GM23248 (cell line): ENCODE measurements around the gene CTRL. TPM values are rescaled to one million over a fixed set of nuclear protein-coding genes. Genes with fewer than 3 reads are reported as not detected.

Source experiments
- DNase-seq: peaks from one replicate; pipeline ENCODE4 v3.0.0-alpha.2; 2015
- H2AFZ ChIP-seq: fragments of 200-600 bp; sonication (generic); 2 replicates; pipeline ENCODE4 v1.6.1; 2016; ENCODE audit warnings: antibody characterized with exemption
- H3F3A ChIP-seq: fragments of 200-600 bp; sonication (generic); 2 replicates; pipeline ENCODE4 v1.6.1; 2016; ENCODE audit warnings: mild to moderate bottlenecking, antibody characterized with exemption, mixed run types; ENCODE audit not compliant: insufficient read depth
- H3K27ac ChIP-seq: fragments of 200-600 bp; sonication (generic); 2 replicates; pipeline ENCODE4 v1.5.1; 2016; ENCODE audit warnings: mild to moderate bottlenecking
- H3K27me3 ChIP-seq: fragments of 200-600 bp; sonication (generic); replicated peaks from 2 replicates; pipeline ENCODE4 v1.6.1; 2016; ENCODE audit warnings: mild to moderate bottlenecking; ENCODE audit not compliant: insufficient read depth
- H3K36me3 ChIP-seq: fragments of 200-600 bp; sonication (generic); 2 replicates; pipeline ENCODE4 v1.6.1; 2016; ENCODE audit warnings: low read depth, mild to moderate bottlenecking
- H3K4me1 ChIP-seq: fragments of 200-600 bp; sonication (generic); 2 replicates; pipeline ENCODE4 v1.6.1; 2016; ENCODE audit warnings: mild to moderate bottlenecking; ENCODE audit not compliant: insufficient read depth
- H3K4me2 ChIP-seq: fragments of 200-600 bp; sonication (generic); one replicate; pipeline ENCODE4 v1.6.1; 2016; ENCODE audit warnings: mild to moderate bottlenecking; ENCODE audit not compliant: unreplicated experiment
- H3K4me3 ChIP-seq: fragments of 200-600 bp; sonication (generic); 2 replicates; pipeline ENCODE4 v1.5.1; 2016; ENCODE audit warnings: mild to moderate bottlenecking
- H3K79me2 ChIP-seq: fragments of 200-600 bp; sonication (generic); 2 replicates; pipeline ENCODE4 v1.6.1; 2016; ENCODE audit warnings: mild to moderate bottlenecking; ENCODE audit not compliant: insufficient read depth
- H3K9ac ChIP-seq: fragments of 200-600 bp; sonication (generic); 2 replicates; pipeline ENCODE4 v1.6.1; 2016; ENCODE audit warnings: mild to moderate bottlenecking
- H3K9me2 ChIP-seq: fragments of 200-600 bp; sonication (generic); 2 replicates; pipeline ENCODE4 v1.6.1; 2016; ENCODE audit warnings: mixed run types, mild to moderate bottlenecking, moderate library complexity; ENCODE audit not compliant: insufficient read depth
- H3K9me3 ChIP-seq: fragments of 200-600 bp; sonication (generic); one replicate; pipeline ENCODE4 v1.6.1; 2017; ENCODE audit warnings: low read depth
- H4K20me1 ChIP-seq: fragments of 200-600 bp; sonication (generic); 2 replicates; pipeline ENCODE4 v1.6.0; 2016; ENCODE audit not compliant: insufficient read depth
- EZH2 ChIP-seq: fragments of 200-600 bp; sonication (generic); IDR thresholded peaks from 2 replicates; pipeline ENCODE4 v1.6.1; 2018; ENCODE audit warnings: antibody characterized with exemption, mild to moderate bottlenecking; ENCODE audit not compliant: insufficient read depth, poor library complexity, severe bottlenecking
- EZH2phosphoT487 ChIP-seq: fragments of 200-600 bp; sonication (generic); IDR thresholded peaks from 2 replicates; pipeline ENCODE4 v1.6.1; 2018; ENCODE audit warnings: antibody characterized with exemption, moderate library complexity, mild to moderate bottlenecking, low read depth; ENCODE audit not compliant: insufficient read depth
- WGBS, 2 experiments: methylation state at CpG; one replicate each; pipeline ENCODE4 v1.1.6; 2015 to 2017; ENCODE audit warnings: low lambda C conversion rate in 2 of 2, low coverage in 1 of 2; ENCODE audit errors: missing lambda C conversion rate in 2 of 2; 5-methylcytosine and 5-hydroxymethylcytosine counted together
- in situ Hi-C: fragments of 300-500 bp; cut with MboI; formaldehyde crosslinking; loops from 2 replicates; pipeline ENCODE4 v1.15.0; 2020
- polyA plus RNA-seq: library from polyadenylated mRNA; unstranded; fragments of >200 nt; fragmentation: Nextera tagmentation; extraction: Ambion mirVana; gene quantifications from 2 replicates; pipeline ENCODE4 v1.2.1, GENCODE V29; 2016
- total RNA-seq: library from RNA; depleted of rRNA; stranded (reverse); fragments of >200 nt; shearing (Covaris generic); gene quantifications from 2 replicates; pipeline ENCODE4 v1.2.3, GENCODE V29; 2014

CTRL gene
- total and polyA plus RNA-seq, 2 experiments from 2014 or later: 3.8 TPM; not detected in 1

GRCh38 chr16:67953641-67954375 lies 22.1 kb upstream of the CTRL start:
- no peak overlapping the region for H3K27ac ChIP-seq
- peaks cover 37% of the 10 kb centered on the region; the same call in 1 of the 2 replicates for H3K36me3 ChIP-seq
- H3K9ac ChIP-seq: no peak overlapping the region
- TF ChIP-seq EZH2phosphoT487 (no peak), EZH2 (no peak)
- peaks cover 3% of the 10 kb centered on the region; the same call in 1 of the 2 replicates for H3F3A ChIP-seq
- DNase-seq: no peak
- H3K27me3 ChIP-seq: no peaks in the 10 kb centered on the region
- no peak overlapping the region for H3K4me3 ChIP-seq
- no peak overlapping the region for H2AFZ ChIP-seq
- peaks cover 32% of the 10 kb centered on the region for H3K79me2 ChIP-seq
- H3K4me1 ChIP-seq: peaks cover 2% of the 10 kb centered on the region
- no peak overlapping the region for H3K4me2 ChIP-seq
- H3K9me3 ChIP-seq: no peaks in the 10 kb centered on the region
- H3K9me2 ChIP-seq: no peaks in the 10 kb centered on the region
- in situ Hi-C loops: no loop called here
- WGBS, 2 experiments: 84% methylated on average over 8 of the region's 8 CpGs
- no peaks in the 10 kb centered on the region for H4K20me1 ChIP-seq

- no peak for TF ChIP-seq EZH2
- no peak for TF ChIP-seq EZH2phosphoT487
- no peak overlapping the region for H3K4me2 ChIP-seq
- no peaks in the 10 kb centered on the region for H3K4me1 ChIP-seq
- H3K36me3 ChIP-seq: peaks cover 31% of the 10 kb centered on the region; the same call in 1 of the 2 replicates
- H3K9me2 ChIP-seq: no peaks in the 10 kb centered on the region
- no peaks in the 10 kb centered on the region for H4K20me1 ChIP-seq
- no peaks in the 10 kb centered on the region for H3K9me3 ChIP-seq
- no peak for DNase-seq
- 67 to 78% methylated on average over 12 of the region's 12 CpGs for WGBS, 2 experiments
- no peak overlapping the region for H3K27ac ChIP-seq
- in situ Hi-C loops: no loop called here
- peaks cover 3% of the 10 kb centered on the region; the same call in 1 of the 2 replicates for H3F3A ChIP-seq
- H3K79me2 ChIP-seq: peaks cover 9% of the 10 kb centered on the region; the same call in 1 of the 2 replicates
- H2AFZ ChIP-seq: no peak overlapping the region
- no peak overlapping the region for H3K9ac ChIP-seq
- no peak overlapping the region for H3K4me3 ChIP-seq
- no peaks in the 10 kb centered on the region for H3K27me3 ChIP-seq
Measured at GRCh38 chr16:67951485-67951884, 19.8 kb upstream of the CTRL start.

DNA sequence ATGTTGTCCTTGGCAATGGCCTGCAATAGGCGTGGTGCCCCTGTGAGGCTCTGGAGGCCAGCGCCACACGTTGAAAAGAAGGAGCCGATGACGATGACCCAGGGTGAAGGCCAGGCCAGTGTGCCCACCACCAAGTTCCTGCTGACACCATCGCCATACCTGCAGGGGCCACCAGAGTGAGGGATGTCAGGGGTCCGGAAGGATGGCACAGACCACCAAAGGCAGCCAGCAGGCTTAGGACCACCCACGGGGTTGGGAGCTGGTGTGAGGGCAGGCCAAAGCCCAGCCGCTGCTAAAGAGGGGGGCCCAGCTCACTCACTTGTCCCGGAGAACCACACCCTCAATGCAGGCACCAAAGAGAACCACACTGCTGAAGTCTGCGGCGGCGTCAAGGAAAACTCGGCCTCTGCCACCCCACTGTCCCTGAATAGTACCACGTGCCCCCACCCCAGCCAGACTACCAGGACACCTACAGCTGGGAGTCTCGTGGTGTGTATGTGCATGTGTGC lies 18.7 kb upstream of the CTRL start:
- 82 to 93% methylated on average over 10 to 15 of the region's 16 CpGs for WGBS, 2 experiments
- Histone ChIP-seq H4K20me1 (no peaks in the 10 kb centered on the region), H3K4me2 (no peak overlapping the region), H3F3A (peaks cover 3% of the 10 kb centered on the region; the same call in 1 of the 2 replicates), H3K4me3 (no peak overlapping the region), H3K4me1 (no peaks in the 10 kb centered on the region), H3K9me2 (no peaks in the 10 kb centered on the region), H3K36me3 (peaks cover 25% of the 10 kb centered on the region; the same call in 1 of the 2 replicates), H3K79me2 (no peaks in the 10 kb centered on the region), H3K9ac (no peak overlapping the region), H3K27me3 (no peaks in the 10 kb centered on the region), H3K9me3 (no peaks in the 10 kb centered on the region), H3K27ac (no peak overlapping the region), H2AFZ (no peak overlapping the region)
- no peak for TF ChIP-seq EZH2phosphoT487
- no peak for TF ChIP-seq EZH2
- no peak for DNase-seq
- in situ Hi-C loops: no loop called here

DNA sequence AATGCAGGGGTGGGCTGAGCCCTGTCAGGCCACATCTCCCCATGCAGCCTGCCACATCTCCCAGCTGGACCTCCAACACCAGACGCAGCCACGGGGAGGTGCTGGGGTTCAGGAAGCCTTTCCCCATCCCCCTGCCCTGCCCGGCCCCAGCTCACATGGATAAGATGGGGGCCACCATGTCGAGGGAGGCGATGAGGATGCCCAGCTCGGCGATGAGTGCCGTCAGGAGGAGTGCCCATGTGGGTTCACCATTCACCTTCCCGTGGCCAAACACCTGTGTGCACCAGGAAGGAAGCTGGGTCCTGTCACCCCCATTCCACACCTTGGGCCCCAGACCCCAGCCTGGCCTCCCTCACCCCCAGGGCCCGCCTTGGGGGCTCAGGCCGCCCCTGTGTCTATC lies 18.0 kb upstream of the CTRL start:
- no peak overlapping the region for H3K4me2 ChIP-seq
- H3K79me2 ChIP-seq: no peaks in the 10 kb centered on the region
- H3K9me3 ChIP-seq: no peaks in the 10 kb centered on the region
- in situ Hi-C loops: no loop called here
- peaks cover 23% of the 10 kb centered on the region; the same call in 1 of the 2 replicates for H3K36me3 ChIP-seq
- WGBS, 2 experiments: 90 to 98% methylated on average over 9 to 11 of the region's 11 CpGs
- H3K9me2 ChIP-seq: no peaks in the 10 kb centered on the region
- TF ChIP-seq EZH2 (no peak), EZH2phosphoT487 (no peak)
- no peak overlapping the region for H3K9ac ChIP-seq
- peaks cover 3% of the 10 kb centered on the region; the same call in 1 of the 2 replicates for H3F3A ChIP-seq
- no peak overlapping the region for H3K27ac ChIP-seq
- H3K4me1 ChIP-seq: no peaks in the 10 kb centered on the region
- no peaks in the 10 kb centered on the region for H4K20me1 ChIP-seq
- H3K27me3 ChIP-seq: no peaks in the 10 kb centered on the region
- no peak overlapping the region for H2AFZ ChIP-seq
- H3K4me3 ChIP-seq: no peak overlapping the region
- no peak for DNase-seq
